Measurements from ENCODE around the gene IGFL2. TPM values are rescaled to one million over a fixed set of nuclear protein-coding genes. Genes with fewer than 3 reads are reported as not detected.

IGFL2 gene
- total and polyA plus RNA-seq, 9 of the 15 experiments (the other 6 are each of a cell fraction or from before 2014, with no cell fraction given), result 0.42 to 1.7 (median 0.75) TPM; not detected in 2

- peak; percentile 25 to 42; a peak in 2 of 4 replicates for TF ChIP-seq MNT (conservative IDR thresholded peaks at IDR 0.05)
- peak; percentile 38; the same call in 1 of the 2 replicates for TF ChIP-seq ADNP (tag; IDR thresholded peaks at IDR 0.05)
- peak; percentile 82 to 85 for TF ChIP-seq KDM1A (IDR thresholded peaks at IDR 0.05)
- TF ChIP-seq CTBP1 (IDR thresholded peaks at IDR 0.05; ENCODE audit: borderline replicate concordance), result peak; percentile 90
- no peak for TF ChIP-seq MYC (IDR thresholded peaks at IDR 0.05; ENCODE audit: low read depth, low read length)
- TF ChIP-seq MYC (CRISPR knock-in tag; IDR thresholded peaks at IDR 0.05; ENCODE audit: borderline replicate concordance, low read depth), result peak; percentile 96
- no peak for TF ChIP-seq NFATC3 (IDR thresholded peaks at IDR 0.05)
- no peak for TF ChIP-seq ZBTB12 (CRISPR knock-in tag; IDR thresholded peaks at IDR 0.05)
- no peak for TF ChIP-seq GATAD2A (IDR thresholded peaks at IDR 0.05)
- no peak for TF ChIP-seq BRF2 (IDR thresholded peaks at IDR 0.05; ENCODE audit: borderline replicate concordance, insufficient read depth, insufficient read length)
- TF ChIP-seq MEF2A (IDR thresholded peaks at IDR 0.05; ENCODE audit: control insufficient read depth, low read depth, low read length), result no peak
- peak; percentile 94 for TF ChIP-seq ELF2 (CRISPR knock-in tag; IDR thresholded peaks at IDR 0.05)
- TF ChIP-seq ZNF354B (CRISPR knock-in tag; IDR thresholded peaks at IDR 0.05), result peak; percentile 76
- no peak for TF ChIP-seq ETV1 (tag; conservative IDR thresholded peaks at IDR 0.05; ENCODE audit: low read depth)
- peak; percentile 76 for TF ChIP-seq KDM5B (IDR thresholded peaks at IDR 0.05; ENCODE audit: insufficient replicate concordance, low read depth, low read length)
- TF ChIP-seq ZBTB33 (CRISPR knock-in tag; IDR thresholded peaks at IDR 0.05), result 0 out of 2 replicates have a peak, but pooled peaks have one; percentile 14
- TF ChIP-seq NEUROD1 (IDR thresholded peaks at IDR 0.05; ENCODE audit: borderline replicate concordance, low read depth, low read length, partially characterized antibody), result no peak
- peak; percentile 74 for TF ChIP-seq CEBPB (tag; IDR thresholded peaks at IDR 0.05)
- 0 out of 2 replicates have a peak, but pooled peaks have one; percentile 40 for TF ChIP-seq ZNF444 (CRISPR knock-in tag; IDR thresholded peaks at IDR 0.05)
- TF ChIP-seq TAF1 (IDR thresholded peaks at IDR 0.05; ENCODE audit: control insufficient read depth, extremely low read depth, insufficient read depth, low read length, severe bottlenecking), result no peak
Observed at GRCh38 chr19:46202872-46203860, 55.1 kb downstream of the IGFL2 start (continued).

Measured in K562 (cell line).